Activated T-cell treated with anti-CD3 and anti-CD28 coated beads, Interleukin-2, amount 50 U/mL, for 4 hours (primary cell): Measurements from ENCODE around the gene OR10V1. TPM values are rescaled to one million over a fixed set of nuclear protein-coding genes. Genes with fewer than 3 reads are reported as not detected.

Experiments used
- ATAC-seq, 2 donors: fragments of 200-7000 bp; cut with Tn5 transposase; one replicate each; pipeline ENCODE4 v1.10.0; 2021
- DNase-seq: peaks from one replicate; pipeline ENCODE4 v3.0.0-alpha.2; 2020
- H3K27me3 Mint-ChIP-seq: one replicate; pipeline ENCODE4 v1.8.0; 2021; ENCODE audit warnings: low read depth, mixed read lengths
- H3K36me3 Mint-ChIP-seq: one replicate; pipeline ENCODE4 v1.8.0; 2022; ENCODE audit warnings: mixed read lengths; ENCODE audit not compliant: insufficient read depth
- H3K4me1 Mint-ChIP-seq: one replicate; pipeline ENCODE4 v1.8.0; 2021; ENCODE audit warnings: low read depth, mixed read lengths
- H3K4me3 Mint-ChIP-seq: one replicate; pipeline ENCODE4 v1.8.0; 2021; ENCODE audit warnings: mild to moderate bottlenecking, moderate library complexity, mixed read lengths
- H3K9me3 Mint-ChIP-seq: one replicate; pipeline ENCODE4 v1.8.0; 2021; ENCODE audit warnings: mixed read lengths
- total RNA-seq, 3 donors: library from RNA; stranded (reverse); gene quantifications; one replicate each; pipeline ENCODE4 v1.2.1, GENCODE V29; 2021

Gene OR10V1
- total RNA-seq, 3 donors from 2014 or later: not detected

DNA sequence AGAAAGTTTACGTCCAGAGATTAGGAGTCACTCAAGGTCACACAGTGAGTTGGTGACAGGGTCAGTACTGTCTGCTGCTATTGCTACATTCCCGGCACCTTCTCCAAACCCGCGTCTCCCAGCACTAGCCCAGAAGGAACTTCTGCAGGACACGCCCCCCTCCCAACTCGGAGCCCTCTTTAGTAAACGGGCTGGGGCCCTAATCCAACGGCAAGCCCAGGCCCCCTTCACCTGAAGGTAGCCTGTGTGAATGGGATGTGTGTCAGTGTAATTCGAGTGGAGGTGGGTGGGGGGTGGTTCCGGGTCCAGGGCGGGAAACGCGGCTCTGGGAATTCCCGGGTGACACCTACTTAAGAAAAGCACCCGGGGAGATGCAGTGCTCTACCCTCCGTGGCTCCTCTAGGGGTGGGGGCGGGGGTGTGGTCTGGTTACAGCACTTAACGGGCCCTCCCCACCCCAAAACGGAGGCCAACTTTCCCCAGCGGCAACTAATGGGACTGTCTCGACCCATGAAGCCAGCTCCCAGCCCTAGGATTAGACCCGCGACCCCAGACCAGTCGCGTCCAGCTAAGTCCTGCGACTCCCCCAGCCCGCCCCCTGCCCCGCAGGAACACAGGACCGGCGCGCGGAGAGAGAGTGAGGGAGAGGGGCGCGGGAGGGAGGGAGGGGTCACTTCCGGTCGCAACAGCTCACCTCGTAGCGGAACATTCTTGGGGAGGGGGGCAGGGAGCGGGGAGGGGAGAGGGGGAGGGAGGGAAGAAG, 45.3 kb downstream of the OR10V1 start:
- H3K4me3 Mint-ChIP-seq: peak overlapping the region; percentile 92
- DNase-seq: peak; percentile 79
- no peaks in the 10 kb centered on the region for H3K27me3 Mint-ChIP-seq
- H3K36me3 Mint-ChIP-seq: peaks cover 10% of the 10 kb centered on the region
- no peaks in the 10 kb centered on the region for H3K9me3 Mint-ChIP-seq
- peak; percentile 62 to 63 for ATAC-seq
- H3K4me1 Mint-ChIP-seq: peaks cover 38% of the 10 kb centered on the region

DNA sequence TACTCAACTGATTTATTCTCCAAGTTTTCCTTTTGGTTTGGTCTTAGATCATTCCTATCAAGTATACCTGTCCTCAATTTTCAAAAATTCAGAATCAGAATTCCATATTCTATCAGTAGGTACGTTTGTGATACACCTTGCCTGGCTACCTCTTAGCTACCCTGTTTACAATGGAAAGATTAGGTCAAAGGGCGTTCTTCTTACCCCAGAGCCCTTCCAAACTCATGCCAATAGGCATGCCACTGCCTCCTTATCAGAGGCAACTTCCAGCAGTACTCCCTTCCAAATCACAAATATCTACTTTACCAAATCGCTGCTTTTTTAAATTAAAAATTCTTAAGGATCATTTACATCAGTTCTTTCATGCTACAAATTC, 45.8 kb downstream of the OR10V1 start:
- Mint-ChIP-seq H3K4me1 (peaks cover 40% of the 10 kb centered on the region), H3K9me3 (no peaks in the 10 kb centered on the region), H3K4me3 (peak overlapping the region; percentile 92), H3K27me3 (no peaks in the 10 kb centered on the region), H3K36me3 (peaks cover 15% of the 10 kb centered on the region)
- ATAC-seq (no peak), DNase-seq (no peak)

DNA sequence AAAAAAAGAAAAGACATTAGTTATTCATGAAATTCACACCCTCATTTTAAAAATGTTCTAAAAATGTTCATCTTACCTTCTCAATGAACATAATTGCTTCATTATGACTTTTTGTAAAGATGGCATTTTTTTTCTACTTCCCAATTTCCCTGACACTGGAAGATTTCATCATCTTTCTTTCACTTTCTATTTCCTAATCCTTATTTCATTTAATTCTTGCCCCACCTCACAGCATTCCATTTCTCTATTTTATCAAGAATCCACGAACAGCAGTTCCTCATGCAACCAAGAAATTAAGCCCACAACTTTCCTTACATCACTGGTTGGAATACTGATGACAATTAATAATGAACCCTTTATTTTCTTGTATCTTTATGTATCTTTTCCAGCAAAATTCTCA, 46.7 kb downstream of the OR10V1 start:
- no peak for ATAC-seq
- H3K27me3 Mint-ChIP-seq: no peaks in the 10 kb centered on the region
- no peak for DNase-seq
- peaks cover 40% of the 10 kb centered on the region for H3K4me1 Mint-ChIP-seq
- H3K36me3 Mint-ChIP-seq: peaks cover 15% of the 10 kb centered on the region
- no peaks in the 10 kb centered on the region for H3K9me3 Mint-ChIP-seq
- peak overlapping the region; percentile 92 for H3K4me3 Mint-ChIP-seq

Other genes with a start within 250 kb of the OR10V1 start
- not detected for gene OR4D10, start 240.5 kb downstream of the OR10V1 start, total RNA-seq
- not detected for gene OR4D11, start 210.3 kb downstream of the OR10V1 start, total RNA-seq
- gene OR4D9, start 202.3 kb downstream of the OR10V1 start, total RNA-seq: not detected
- gene OSBP, start 98.1 kb downstream of the OR10V1 start, total RNA-seq: 10 to 100 TPM; 32.5 to 39.4 (median 35.4) TPM
- gene PATL1, start 44.8 kb downstream of the OR10V1 start, total RNA-seq: 10 to 100 TPM; 51.3 to 56.2 (median 52.1) TPM
- gene STX3, start 41.5 kb upstream of the OR10V1 start, total RNA-seq: 1 to 10 TPM; 5.6 to 6.3 (median 5.6) TPM
- 10 to 100 TPM; 80.3 to 89.6 (median 81.2) TPM for gene MRPL16, start 96.9 kb upstream of the OR10V1 start, total RNA-seq
- gene CBLIF, start 131.7 kb upstream of the OR10V1 start, total RNA-seq: not detected
- not detected for gene TCN1, start 152.6 kb upstream of the OR10V1 start, total RNA-seq
- not detected for gene OOSP3, start 164.9 kb upstream of the OR10V1 start, total RNA-seq
- not detected for gene OOSP1, start 224.6 kb upstream of the OR10V1 start, total RNA-seq